A549 treated with Hydrocortisone at 1 μM for 4 hours (cell line): Measurements from ENCODE around the gene JAM2. TPM values are rescaled to one million over a fixed set of nuclear protein-coding genes. Genes with fewer than 3 reads are reported as not detected.

ENCODE experiments used
- total RNA-seq: library from RNA; stranded (reverse); fragments of 200-300 nt; extraction: Qiagen RNA extraction; gene quantifications from 5 replicates; pipeline ENCODE4 v1.2.3, GENCODE V29; 2022

Gene JAM2, protein sequence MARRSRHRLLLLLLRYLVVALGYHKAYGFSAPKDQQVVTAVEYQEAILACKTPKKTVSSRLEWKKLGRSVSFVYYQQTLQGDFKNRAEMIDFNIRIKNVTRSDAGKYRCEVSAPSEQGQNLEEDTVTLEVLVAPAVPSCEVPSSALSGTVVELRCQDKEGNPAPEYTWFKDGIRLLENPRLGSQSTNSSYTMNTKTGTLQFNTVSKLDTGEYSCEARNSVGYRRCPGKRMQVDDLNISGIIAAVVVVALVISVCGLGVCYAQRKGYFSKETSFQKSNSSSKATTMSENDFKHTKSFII
- not detected in 5 replicates for total RNA-seq

DNA sequence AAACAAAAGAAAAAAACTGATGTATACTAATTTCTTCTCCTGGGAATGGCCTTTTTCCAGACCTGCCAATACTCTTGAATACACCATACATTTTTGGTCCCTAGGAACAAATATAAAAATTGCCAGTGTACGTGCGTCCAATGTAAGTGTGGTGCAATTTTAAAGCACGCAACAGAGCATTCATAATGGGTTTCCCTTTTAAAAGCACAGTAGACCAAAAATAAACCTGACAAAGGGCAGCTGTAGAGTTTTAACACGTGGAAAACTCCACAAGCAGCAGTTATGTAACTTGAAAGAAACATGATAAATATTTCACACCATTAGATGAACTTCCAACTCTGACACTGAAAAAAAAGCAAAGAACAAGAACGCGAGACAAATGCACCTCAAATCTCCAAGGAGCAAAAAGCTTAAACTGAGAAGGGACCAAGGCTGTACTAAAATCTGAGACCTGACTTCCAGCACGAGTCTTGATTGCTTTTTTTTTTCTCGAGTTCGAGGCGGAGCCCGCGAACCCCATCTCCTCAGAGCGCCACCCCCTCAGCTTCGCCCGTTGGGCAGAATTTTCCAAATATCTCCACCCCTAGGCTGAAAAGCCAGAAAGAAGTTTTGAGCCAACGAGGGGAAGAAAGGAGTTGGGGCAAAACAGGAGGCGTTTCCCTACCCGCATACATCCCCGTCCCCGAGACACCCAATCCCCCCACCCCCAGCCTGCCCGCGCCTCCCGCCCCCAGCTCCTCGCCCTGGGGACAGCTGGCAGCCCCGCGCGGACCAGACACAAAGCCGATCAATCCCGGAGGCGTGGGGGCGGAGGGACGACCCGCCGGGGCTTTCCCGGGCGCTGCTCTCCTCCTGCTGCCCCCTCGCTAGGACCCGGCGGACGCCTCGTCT is at the start of gene JAM2:
JAM2 (plus strand) TSS at position 599 of the 891 bp plus-strand sequence. CDS start 564 bp downstream, outside the sequence.

GRCh38 chr21:25607151-25608043 is 31.7 kb upstream of the JAM2 start, which contains the start of gene MRPL39:
Gene MRPL39 (minus strand): TSS chr21:25607481. CDS start chr21:25607475, 6 bp downstream.

GRCh38 chr21:25734904-25735645 is 96.0 kb downstream of the JAM2 start, which contains the start of the genes ATP5PF and GABPA:
Gene ATP5PF (minus strand): TSS chr21:25734904. CDS start chr21:25729794, 5,110 bp downstream.
Gene GABPA (plus strand): TSS chr21:25734972. CDS start chr21:25741599, 6,627 bp downstream.

Other genes with a start within 250 kb of the JAM2 start
- gene MRPL39, start 31.8 kb upstream of the JAM2 start, total RNA-seq = 33.4 to 37.5 TPM (median 35.8 TPM) in 5 replicates
- 211 to 245 TPM (median 221 TPM) in 5 replicates for gene ATP5PF, start 95.6 kb downstream of the JAM2 start, total RNA-seq
- 4.9 to 7.2 TPM (median 7.0 TPM) in 5 replicates for gene GABPA, start 95.7 kb downstream of the JAM2 start, total RNA-seq